HG03066 (cell line): ENCODE measurements around the gene TRPM5.

ENCODE experiments used
- ATAC-seq: cut with Tn5 transposase; IDR thresholded peaks from one replicate; pipeline ENCODE4 v1.9.1; 2021; ENCODE audit warnings: low read depth; ENCODE audit not compliant: unreplicated experiment

Gene TRPM5

DNA sequence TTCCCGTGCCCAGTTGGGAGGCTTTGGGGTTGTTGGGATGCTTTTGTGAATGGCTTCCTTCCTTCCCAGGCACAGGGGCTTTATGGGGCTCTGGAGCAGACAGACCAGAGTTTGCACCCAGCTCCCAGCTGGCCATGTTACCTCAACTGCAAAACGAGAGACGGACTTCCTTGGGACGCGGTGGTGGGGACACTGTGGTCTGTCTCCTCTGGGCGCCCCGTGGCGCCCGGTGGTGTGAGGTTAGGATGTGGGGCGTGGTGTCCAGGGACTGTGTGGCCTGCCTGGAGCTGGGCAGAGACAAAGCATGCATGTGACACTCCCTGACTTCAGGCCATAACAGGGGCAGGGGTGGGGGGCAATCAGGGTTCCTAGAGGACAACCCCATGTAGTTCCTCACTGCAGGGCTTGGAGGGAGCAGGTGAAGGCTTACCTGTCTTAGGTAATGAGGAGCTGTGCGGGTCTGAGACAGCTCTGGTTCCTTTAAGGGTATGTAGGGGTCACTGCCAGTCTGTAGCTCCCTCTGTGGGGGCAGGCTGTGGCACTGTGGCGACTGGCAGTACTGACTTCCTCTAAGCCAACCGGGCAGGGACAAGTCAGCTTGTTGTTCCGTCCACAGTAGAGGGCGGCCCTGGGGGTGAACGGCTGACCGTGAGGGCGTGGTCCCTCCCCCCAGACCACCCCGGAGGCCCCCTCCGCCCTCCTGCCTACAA is 14.9 kb upstream of the TRPM5 start:
- ATAC-seq, result no peak

DNA sequence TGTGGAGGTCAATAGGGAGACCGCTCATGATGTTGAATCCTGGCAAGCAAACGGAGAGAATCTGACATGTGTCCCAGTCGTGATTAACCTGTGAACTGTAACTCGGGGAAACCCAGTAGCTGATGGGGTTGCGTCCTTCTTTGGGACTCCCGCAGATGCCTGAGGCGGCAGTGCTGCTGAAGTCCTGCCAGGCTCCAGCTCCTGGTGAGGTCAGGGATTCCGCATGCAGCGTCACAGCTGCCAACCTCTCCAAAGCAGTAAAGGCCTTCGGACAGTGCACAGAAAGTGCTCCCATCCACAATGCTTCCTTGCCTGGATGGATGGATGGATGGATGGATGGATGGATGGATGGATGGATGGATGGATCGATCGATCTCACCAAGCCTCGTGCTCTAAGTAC is 14.0 kb upstream of the TRPM5 start:
- ATAC-seq, result no peak

DNA sequence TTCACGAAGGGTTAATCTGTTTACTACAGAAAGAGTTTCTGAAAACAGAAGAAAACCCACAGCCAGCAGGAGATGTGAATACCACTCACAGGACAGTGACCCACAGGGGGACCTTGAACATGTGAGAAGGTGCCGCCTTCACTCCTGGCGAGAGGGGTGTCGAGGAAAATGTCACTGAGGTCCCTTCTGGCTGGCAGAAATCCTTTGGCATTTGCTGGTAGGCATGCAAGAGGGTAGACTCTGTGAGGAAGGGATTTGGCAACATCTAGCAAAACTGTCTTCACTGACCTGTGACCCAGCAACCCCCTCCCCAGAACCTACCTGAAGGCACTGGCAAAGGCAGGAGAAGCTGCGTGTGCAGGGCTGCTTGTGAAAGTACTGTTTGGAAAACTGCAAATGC is 9.1 kb upstream of the TRPM5 start:
- no peak for ATAC-seq

DNA sequence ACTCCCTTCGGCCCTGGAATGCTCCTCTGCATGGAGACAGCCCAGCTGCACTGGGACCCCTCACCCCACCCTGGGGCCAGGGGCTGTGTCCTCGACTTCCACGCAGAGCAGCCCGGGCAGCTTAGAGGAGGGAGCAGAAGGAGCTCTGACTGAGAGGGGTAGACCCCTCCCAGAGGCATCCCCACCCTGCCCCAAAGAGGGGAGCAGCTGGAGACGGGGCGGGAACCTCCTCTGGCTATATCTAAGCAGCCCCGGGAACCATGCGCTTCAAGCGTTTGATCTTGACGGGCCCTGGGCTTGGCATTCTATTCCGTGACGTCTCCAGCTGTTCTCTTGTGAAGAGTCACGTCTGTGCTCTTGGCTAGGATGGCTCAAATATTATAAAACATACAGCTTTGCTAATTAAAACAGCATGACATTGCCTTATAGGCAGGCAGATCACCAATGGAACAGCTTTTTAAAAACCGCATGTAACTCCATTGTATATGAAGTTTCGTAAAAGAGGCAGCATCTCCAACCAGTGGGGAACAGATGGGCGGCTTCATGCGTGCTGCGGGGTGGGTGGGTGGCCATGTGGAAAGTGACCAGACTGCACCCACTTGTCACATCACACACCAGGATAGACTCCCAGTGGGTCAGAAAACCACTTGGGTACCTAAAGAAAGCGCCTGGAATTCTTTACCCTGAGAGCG is 8.2 kb upstream of the TRPM5 start:
- no peak for ATAC-seq

DNA sequence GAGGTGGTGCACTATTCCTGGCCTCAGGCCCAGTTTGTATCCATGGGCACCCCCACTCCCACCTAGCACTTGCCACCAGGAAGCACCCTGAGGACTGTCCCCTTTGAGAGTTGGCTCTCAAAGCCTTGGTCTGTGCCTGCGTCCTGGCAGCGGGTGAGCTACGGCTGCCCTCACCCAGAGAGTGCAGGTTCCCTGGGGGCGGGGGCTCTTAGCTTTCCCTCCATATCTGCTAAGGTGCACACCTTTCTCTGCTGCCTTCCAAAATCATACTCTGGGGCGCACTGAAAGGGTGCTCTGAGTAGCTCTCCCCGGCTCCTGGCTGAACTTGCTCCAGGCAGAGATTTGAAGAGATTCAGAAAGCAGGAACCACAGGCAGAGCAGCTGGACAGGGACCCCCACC is 7.6 kb upstream of the TRPM5 start:
- no peak for ATAC-seq

DNA sequence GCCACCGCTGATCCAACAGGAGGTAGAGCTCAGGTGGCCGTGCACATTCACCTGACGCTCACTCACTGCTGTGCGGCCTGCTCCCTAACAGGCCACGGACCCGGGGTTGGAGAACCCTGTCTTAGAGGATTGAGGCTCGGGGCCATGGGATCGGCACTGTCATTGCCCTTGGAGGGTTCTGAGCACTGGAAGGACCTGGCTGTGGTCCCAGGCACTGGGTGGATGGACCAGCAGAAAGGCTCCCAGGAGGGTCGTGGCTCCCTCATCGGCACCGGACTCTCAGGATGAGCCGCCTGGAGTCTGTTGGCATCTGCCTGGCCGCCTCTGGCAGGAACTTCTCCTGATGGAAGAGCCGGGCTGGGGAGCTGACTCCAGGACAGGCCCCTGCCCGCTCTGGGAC is 7.0 kb upstream of the TRPM5 start:
- ATAC-seq, result no peak

DNA sequence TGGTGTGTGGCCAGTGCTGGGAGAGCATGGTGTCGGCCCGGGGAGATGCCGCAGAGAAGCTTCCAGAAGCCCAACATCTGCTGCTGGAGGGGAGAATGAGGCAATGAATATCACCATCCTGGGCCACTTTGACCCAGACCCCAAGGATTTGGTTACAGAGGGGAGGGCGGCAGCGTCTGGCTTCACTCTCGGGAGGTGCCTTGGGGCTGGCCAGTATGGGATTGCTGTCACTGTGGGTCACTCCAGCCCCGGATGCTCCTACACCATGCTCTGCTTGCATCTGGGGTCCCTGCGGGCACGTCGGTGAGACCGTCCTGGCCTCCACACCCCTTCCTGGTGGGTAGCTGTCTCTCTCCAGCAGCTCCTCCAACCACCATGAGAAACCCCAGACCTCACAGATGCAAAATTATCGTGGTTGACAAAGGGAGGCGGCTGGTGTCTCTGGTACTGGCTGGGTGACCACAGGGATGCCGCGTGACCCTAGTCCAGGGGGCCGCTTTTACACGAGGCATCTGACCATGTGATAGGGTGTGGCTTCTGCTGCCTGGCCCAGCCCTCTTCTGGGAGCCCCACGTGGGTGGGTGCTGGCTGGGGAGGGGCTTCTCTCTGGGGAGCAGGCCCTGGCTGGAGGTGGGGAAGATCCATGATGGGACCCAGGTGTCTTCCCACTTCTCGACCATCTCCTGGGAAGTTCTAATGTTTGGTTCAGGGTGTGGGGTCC is 6.2 kb upstream of the TRPM5 start:
- ATAC-seq, result no peak

DNA sequence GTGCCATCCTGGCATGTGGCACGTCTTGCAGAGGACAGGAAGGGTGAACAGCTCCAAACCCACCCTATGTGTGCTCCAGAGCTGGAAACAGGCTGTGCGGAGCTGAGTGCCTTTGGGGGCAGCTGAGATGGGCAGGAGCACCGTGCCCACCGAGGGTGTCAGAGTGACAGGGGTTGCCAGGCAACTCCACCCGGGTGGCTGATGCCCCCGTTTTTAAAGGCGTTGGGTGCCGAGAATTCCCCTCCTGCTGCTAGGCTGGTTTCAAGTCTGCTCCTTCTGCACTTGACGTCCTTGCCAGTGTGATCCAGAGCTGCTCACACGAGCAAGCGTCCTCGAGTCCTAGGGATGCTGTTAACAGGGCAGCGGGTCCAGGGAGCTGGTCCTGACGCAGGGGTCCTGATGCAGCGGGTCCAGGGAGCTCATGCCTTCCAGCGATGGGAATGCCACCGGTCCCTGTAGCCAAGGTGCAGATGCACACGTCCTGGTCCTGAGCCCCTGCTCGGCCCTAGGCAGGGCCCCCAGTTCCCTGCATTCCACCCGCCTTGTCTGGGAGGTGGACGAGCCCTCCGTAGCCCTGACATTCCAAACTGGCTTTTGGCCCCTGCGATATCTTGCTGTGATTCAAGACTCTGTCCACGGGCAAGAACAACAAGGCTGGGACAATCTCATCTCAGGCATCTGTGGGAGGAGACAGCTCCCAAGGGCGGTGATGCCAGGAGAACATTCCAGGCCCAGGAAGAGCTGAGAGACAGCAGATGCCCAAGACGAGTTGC is 5.4 kb upstream of the TRPM5 start:
- no peak for ATAC-seq

DNA sequence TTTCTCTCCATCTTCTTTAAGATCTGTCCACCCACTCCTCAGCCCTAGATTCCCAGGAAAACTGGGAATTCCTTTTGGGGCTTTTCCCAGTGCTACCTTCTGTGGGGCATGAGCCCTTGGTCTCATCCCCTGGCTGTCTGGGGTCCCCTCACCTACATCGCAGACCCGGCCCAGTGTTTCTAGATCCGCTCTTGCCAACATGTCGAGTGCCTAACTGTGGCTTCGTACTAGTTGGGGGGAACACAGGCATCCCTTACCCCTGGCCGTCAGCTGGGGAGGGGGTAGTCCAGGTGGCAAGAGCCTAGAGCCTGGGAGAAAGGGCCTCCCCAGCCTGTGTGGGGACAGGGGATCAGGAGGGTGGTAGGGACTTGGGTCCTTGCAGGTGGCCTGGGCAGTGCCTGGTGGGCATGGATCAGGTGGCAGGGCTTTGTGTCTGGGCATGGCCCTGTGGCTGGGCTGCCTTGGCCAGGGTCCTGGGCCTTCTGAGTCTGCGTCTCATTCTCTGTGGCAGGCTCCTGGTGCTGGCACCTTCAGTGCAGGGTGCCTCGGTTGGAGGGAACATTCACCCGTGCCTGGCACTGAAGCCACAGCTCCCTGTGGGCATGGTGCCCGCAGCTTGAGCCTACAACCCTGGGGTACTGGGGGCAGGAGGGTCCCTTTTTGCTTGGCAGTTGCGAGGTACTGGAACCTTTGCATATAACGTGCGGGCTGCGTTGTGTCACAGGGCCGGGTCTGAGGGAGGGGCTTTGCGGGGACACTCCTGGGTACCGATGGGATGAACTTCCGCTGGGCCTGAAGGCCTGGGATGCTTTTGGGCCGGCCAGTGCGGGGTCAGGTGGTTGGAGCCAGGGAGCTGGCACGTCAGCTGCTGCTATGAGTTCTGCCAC is 4.6 kb upstream of the TRPM5 start:
- ATAC-seq, result no peak

DNA sequence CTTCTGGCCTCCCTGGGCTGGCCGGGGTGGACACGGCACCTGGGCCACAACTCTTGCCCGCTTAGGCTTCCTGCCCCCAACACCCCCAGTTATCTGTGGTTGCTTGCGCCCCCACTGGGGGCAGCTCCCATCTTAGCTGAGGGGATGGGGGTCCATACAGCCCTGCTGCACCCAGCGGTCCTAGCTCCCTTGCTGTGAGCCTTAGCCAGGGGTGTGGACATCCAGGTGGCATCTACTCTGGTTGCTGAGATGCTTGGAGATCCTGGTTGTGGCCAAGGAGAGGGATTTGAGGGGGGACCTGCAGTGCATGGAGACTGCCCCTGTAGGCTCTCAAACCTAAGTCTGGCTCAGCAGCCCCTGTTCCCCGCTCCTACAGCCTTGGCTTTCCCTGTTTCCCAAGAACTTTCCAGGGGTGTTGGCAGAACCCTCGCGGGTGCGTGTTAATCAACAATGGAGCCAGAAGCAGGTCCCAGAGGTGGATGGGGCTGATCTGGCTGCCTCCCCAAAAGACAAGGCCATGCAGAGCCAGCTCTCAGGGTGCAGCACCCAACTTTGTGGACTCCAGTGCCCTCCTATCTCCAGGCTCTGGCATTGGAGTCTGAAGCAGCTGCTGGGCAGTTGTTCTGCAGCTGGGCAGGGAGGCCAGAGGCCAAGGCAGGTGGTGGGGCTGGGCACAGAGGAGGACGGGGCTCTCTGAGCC is 3.8 kb upstream of the TRPM5 start:
- ATAC-seq, result no peak

DNA sequence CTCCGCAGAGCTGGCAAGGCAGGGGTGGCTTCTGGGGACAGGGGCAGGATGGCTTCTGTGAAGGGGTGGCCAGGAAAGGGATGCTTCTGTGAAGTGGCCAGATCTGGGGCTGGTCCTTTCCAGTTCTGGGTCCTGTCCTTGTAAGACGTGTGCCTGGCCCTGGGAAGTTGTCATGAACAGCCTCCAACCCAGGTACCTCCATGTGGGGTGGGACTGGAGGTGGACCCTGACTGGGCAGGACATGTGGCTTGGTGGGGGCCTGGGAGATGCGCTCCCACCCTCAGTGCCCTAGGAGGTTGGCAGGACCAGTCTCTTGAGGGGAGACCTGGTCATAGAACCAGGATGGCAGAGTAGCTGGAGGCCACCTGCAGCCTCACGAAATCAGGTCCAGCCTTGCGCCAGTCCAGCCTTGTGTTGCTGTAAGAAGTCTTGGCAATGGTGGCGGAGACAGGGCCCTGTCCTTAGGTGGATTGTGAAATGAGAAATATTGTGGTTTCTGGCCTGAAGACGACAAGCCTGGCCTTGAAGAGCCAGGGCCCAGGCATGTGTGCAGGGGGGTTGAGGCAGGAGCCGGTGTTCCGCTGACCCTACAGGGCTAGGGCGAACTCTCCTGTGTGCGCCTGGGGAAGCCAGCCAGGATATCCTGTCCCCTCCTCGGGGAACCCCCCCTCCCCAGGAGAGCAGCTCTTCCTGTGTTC is 3.1 kb upstream of the TRPM5 start:
- no peak for ATAC-seq

DNA sequence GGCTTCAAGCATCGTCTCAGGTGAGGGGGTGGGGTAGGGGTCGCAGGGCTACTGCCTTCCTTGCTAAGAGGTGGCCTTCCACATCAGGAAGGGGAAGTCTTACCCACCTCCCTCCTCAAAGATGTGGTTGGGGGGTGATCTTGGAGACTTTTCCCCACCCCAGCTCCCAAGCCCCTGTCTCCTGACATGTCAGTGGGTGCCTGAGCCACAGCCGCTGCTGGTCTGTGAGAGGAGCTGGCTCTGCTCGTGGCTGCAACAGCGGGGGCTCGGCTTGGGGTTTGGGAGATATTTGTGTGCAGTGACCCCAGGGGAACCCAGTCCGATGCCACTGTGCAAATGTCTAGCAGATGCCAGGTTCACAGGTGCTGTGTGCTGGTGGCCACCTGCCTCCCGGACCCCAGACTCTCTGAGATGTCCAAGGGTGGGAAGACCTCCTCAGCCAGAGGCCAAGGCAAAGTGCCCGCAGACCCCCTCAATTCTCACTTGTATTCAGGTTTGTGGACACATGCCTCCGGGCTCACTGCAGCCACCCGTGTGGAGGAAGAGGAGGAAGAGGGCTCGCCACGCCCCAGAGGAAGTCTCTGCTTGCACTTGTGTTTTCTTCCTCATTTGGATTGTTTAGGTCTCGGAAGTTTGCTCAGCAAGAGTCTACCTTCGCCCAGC is 2.4 kb upstream of the TRPM5 start:
- no peak for ATAC-seq

DNA sequence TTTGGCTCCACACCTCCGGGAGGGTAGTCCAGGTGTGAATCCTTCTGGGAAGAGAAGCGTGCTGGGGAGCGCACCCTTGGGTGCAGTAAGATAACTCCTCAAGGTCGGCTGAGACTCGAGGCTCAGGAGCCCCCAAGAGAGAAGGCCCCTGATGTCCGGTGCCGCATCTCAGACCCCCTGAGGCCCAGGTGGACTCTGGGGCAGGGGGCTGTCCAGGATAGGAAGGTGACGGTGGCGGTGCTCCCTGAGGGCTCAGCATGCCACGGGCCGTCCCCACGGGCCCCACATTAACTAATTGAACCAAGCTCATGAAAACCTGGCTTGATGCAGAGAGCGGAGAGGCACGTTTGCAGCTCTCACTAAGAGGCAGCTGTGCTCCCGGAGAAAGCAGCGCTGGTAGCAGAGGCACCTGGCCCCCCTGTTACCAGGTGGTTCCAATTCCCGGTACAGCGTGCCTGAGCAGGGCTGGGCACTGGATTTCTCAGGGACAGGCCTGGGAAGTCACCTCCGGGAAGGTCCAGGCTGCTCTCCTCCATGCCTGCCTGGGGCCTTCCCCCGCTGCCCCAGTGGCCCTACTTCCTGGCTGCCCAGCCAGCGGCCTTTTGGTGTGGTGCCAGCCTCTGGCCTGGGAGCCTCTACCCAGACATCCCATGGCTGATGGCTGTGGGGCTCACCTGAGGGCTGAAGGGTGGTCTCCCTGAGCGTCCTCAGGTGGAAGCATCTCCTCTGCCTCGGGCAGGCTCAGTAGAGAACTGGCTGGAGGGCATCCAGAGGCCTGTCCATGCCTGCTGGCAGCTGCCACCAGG is 1.6 kb upstream of the TRPM5 start:
- ATAC-seq, result no peak

DNA sequence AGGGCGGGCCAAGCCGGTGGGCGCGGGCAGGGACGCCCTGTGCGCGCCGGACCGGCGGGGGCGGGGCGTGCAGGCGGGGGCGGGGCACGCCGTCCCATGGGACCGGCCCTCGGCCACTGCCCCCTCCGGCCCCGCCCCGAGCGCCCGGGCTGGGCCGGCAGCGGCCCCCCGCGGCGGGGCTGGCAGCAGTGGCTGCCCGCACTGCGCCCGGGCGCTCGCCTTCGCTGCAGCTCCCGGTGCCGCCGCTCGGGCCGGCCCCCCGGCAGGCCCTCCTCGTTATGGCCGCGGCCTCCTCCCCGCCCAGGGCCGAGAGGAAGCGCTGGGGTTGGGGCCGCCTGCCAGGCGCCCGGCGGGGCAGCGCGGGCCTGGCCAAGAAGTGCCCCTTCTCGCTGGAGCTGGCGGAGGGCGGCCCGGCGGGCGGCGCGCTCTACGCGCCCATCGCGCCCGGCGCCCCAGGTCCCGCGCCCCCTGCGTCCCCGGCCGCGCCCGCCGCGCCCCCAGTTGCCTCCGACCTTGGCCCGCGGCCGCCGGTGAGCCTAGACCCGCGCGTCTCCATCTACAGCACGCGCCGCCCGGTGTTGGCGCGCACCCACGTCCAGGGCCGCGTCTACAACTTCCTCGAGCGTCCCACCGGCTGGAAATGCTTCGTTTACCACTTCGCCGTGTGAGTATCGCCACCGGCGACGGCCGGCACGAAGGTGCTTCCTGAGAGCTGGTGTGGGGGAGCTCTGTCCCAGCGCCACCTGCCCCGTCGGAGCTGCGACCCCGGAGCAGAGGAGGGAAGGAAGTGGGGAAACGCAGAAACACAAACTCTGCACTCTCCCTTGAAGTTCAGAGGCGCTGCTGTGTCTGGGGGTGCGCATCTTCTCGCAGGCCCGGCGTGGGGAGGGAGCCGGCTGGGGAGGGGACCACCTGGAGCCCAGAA is 769 bp upstream of the TRPM5 start, which contains the start of gene KCNQ1:
KCNQ1 (plus strand) TSS at position 188 of the 925 bp plus-strand sequence; CDS start at position 279, 91 bp downstream.
- no peak for ATAC-seq

DNA sequence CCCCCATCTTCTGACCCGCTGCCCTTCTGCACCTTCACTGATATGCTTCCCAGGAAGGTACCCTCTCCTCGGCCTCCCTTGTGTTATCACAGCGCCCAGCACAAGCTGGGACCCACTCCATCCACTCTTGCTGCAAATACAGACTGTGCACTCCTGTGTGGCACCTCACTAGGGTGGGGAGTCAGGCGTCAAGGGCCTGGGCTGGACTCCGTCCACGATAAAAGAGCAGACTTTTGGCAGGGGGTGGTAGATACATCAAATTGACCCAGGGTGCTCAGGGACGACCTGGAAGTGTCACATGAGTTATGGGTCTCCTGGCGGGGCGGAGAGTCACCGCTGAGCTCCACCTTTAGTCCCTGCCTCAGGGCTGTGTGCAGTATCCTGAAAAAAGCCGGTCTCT is 908 bp downstream of the TRPM5 start:
- ATAC-seq, result no peak

DNA sequence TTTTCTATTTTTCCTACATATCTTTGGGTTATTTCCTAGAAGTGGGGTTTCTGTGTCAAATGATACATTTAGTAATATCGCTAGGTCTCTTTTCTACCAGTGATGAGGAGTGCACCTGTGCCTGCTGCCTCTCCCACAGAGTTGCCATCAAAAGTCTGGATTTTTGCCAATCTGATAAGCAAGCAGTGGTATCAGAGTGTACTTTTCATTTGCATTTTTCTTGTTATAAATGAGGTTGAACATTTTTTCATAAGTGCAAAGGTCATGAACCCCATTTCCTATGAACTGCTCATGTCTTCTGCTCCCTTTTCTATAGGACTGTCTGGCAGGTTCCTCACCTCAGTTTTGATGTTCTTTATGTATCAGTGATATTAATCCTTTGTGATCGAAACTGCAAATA is 1.7 kb downstream of the TRPM5 start:
- no peak for ATAC-seq
